Measurements from ENCODE around the gene NLRC5. TPM values are rescaled to one million over a fixed set of nuclear protein-coding genes. Genes with fewer than 3 reads are reported as not detected.

Gene NLRC5
- total RNA-seq, 1 experiment from 2014 or later: 2.4 TPM

- Histone ChIP-seq H3K4ac (ENCODE audit: low read depth, low read length) (no peak overlapping the region), H3K4me2 (ENCODE audit: insufficient read depth, insufficient read length, low read length) (no peak overlapping the region), H4K91ac (ENCODE audit: insufficient read length, low read depth, low read length) (no peak overlapping the region), H2BK15ac (ENCODE audit: low read depth, low read length) (no peak overlapping the region), H3K23ac (ENCODE audit: insufficient read length, low read depth, low read length) (no peak overlapping the region), H3K9me3 (ENCODE audit: control insufficient read depth, low read depth, low read length) (no peaks in the 10 kb centered on the region), H2AFZ (ENCODE audit: low read length) (no peak overlapping the region), H3K27me3 (ENCODE audit: insufficient read depth, low read length) (no peaks in the 10 kb centered on the region), H2BK20ac (ENCODE audit: low read depth, low read length, poor library complexity, severe bottlenecking) (no peak overlapping the region), H3K27ac (ENCODE audit: insufficient read length, low read depth, low read length) (no peak overlapping the region), H3K79me2 (ENCODE audit: insufficient read depth, low read length) (no peaks in the 10 kb centered on the region), H4K5ac (ENCODE audit: insufficient read length, low read depth, low read length) (no peak overlapping the region), H3K18ac (ENCODE audit: insufficient read length, low read depth, low read length) (no peak overlapping the region), H3T11ph (ENCODE audit: low read length) (no peak overlapping the region), H4K20me1 (ENCODE audit: control insufficient read depth, insufficient read depth, insufficient read length) (no peaks in the 10 kb centered on the region), H3K4me1 (ENCODE audit: insufficient read depth, low read length) (no peaks in the 10 kb centered on the region), H3K23me2 (ENCODE audit: insufficient read length, low read depth, low read length, poor library complexity, severe bottlenecking) (no peaks in the 10 kb centered on the region), H3K14ac (ENCODE audit: insufficient read depth, low read length) (no peak overlapping the region), H2BK12ac (ENCODE audit: insufficient read length, low read depth, low read length) (no peak overlapping the region), H3K56ac (ENCODE audit: insufficient read length, low read depth, low read length) (no peak overlapping the region), H3K79me1 (ENCODE audit: insufficient read depth, low read depth, low read length, poor library complexity, severe bottlenecking) (no peaks in the 10 kb centered on the region), H2BK5ac (ENCODE audit: insufficient read length, low read length) (no peak overlapping the region), H2AK5ac (ENCODE audit: insufficient read length, low read length) (no peak overlapping the region), H2BK120ac (ENCODE audit: low read depth, low read length, poor library complexity, severe bottlenecking) (no peak overlapping the region), H4K8ac (replicated peaks; ENCODE audit: insufficient read length, low read depth, low read length) (no peak overlapping the region), H3K9ac (ENCODE audit: extremely low read depth, insufficient read length, low read length) (no peak overlapping the region)
- no CpG with 5 or more reads among the region's 6 CpGs for WGBS (ENCODE audit: extremely low coverage, insufficient read length, low lambda C conversion rate)
- H3K9me3 Mint-ChIP-seq: peaks cover 3 to 11% of the 10 kb centered on the region in 2 experiments; a peak in 3 of 5 replicates
- H3K36me3 Mint-ChIP-seq (ENCODE audit: insufficient read depth in 1 of 3, low read depth in 3 of 3): no peaks in the 10 kb centered on the region; a peak in 1 of 7 replicates
- H3K27me3 Mint-ChIP-seq (ENCODE audit: low read depth): no peaks in the 10 kb centered on the region
- TF ChIP-seq CTCF (conservative IDR thresholded peaks at IDR 0.05): no peak
- H3K4me1 Mint-ChIP-seq: peaks cover 3% of the 10 kb centered on the region in 2 experiments; a peak in 1 of 4 replicates
- no peak for DNase-seq
- peak overlapping the region in 1 of 3 experiments; percentile 70; a peak in 1 of 7 replicates for H3K27ac Mint-ChIP-seq
- no peak overlapping the region for H3K4me3 Mint-ChIP-seq
Measured at GRCh38 chr16:56953006-56953405, 36.4 kb upstream of the NLRC5 start.

Data from H9 (cell line).